HG03097 (cell line): ENCODE measurements around the gene ZNF566.
"Not testable (repeated sequence)": the region's sequence is repeated elsewhere in the genome, so short reads cannot be mapped to it uniquely, and the experiment has no call there.

Experiments
- ATAC-seq: cut with Tn5 transposase; IDR thresholded peaks from one replicate; pipeline ENCODE4 v1.9.1; 2021; ENCODE audit not compliant: unreplicated experiment, low FRiP score

The ZNF566 gene

GRCh38 chr19:36489118-36489919, at the start of gene ZNF566:
Gene ZNF566, minus strand, starts transcription at chr19:36489561. Its CDS starts 13,004 bp downstream, at chr19:36476557.
- ATAC-seq: peak; percentile 90

- ATAC-seq: no peak
These were observed 39.7 kb upstream of the ZNF566 start for GRCh38 chr19:36528921-36529518.

GRCh38 chr19:36528194-36528920, 39.0 kb upstream of the ZNF566 start, which contains the start of gene ZNF260:
Gene ZNF260, minus strand, starts transcription at chr19:36528271. Its CDS starts 13,033 bp downstream, at chr19:36515238.
- peak; percentile 89 for ATAC-seq

- ATAC-seq: peak; percentile 18
These were observed 38.5 kb upstream of the ZNF566 start for GRCh38 chr19:36527873-36528193.

- ATAC-seq: no peak
These were observed 38.0 kb upstream of the ZNF566 start for GRCh38 chr19:36527341-36527740.

- ATAC-seq: no peak
These were observed 37.2 kb upstream of the ZNF566 start for GRCh38 chr19:36526581-36526980.

GRCh38 chr19:36524617-36525016, 35.3 kb upstream of the ZNF566 start:
- no peak for ATAC-seq

- no peak for ATAC-seq
These were observed 24.8 kb upstream of the ZNF566 start for GRCh38 chr19:36514012-36514612.

- no peak for ATAC-seq
These were observed 19.0 kb upstream of the ZNF566 start for GRCh38 chr19:36508325-36508724.

- no peak for ATAC-seq
These were observed 12.6 kb upstream of the ZNF566 start for GRCh38 chr19:36501973-36502372.

GRCh38 chr19:36497001-36497400, 7.6 kb upstream of the ZNF566 start:
- no peak for ATAC-seq

- not testable (repeated sequence) for ATAC-seq
These were observed 3.5 kb upstream of the ZNF566 start for GRCh38 chr19:36492689-36493453.

- not testable (repeated sequence) for ATAC-seq
These were observed 1.5 kb upstream of the ZNF566 start for GRCh38 chr19:36490846-36491245.

- peak; percentile 40 for ATAC-seq
These were observed 607 bp upstream of the ZNF566 start for GRCh38 chr19:36489920-36490415.

GRCh38 chr19:36488846-36489117, 579 bp downstream of the ZNF566 start:
- ATAC-seq: peak; percentile 5

- no peak for ATAC-seq
These were observed 1.1 kb downstream of the ZNF566 start for GRCh38 chr19:36488118-36488845.

GRCh38 chr19:36483653-36484052, 5.7 kb downstream of the ZNF566 start:
- ATAC-seq: no peak

GRCh38 chr19:36482876-36483275, 6.5 kb downstream of the ZNF566 start:
- no peak for ATAC-seq

- no peak for ATAC-seq
These were observed 29.3 kb downstream of the ZNF566 start for GRCh38 chr19:36460046-36460445.

- no peak for ATAC-seq
These were observed 32.5 kb downstream of the ZNF566 start for GRCh38 chr19:36456831-36457230.
